HT-29 (cell line): ENCODE data around the gene CGB1. TPM values are rescaled to one million over a fixed set of nuclear protein-coding genes. Genes with fewer than 3 reads are reported as not detected.

ENCODE experiments used
- DNase-seq: peaks from one replicate; pipeline ENCODE4 v3.0.0-alpha.2; 2015; ENCODE audit warnings: low spot score
- total RNA-seq: library from RNA; depleted of rRNA; stranded (reverse); fragments of >200 nt; shearing (Covaris generic); gene quantifications from 2 replicates; pipeline ENCODE4 v1.2.3, GENCODE V29; 2014

The CGB1 gene
- total RNA-seq, 1 experiment from 2014 or later, result 1.5 TPM

- no peak for DNase-seq
These were observed 14.6 kb downstream of the CGB1 start for GRCh38 chr19:49022116-49022515.

GRCh38 chr19:49020931-49021895 lies 15.5 kb downstream of the CGB1 start:
- peak; percentile 24 for DNase-seq

GRCh38 chr19:49020342-49020741 lies 16.4 kb downstream of the CGB1 start:
- DNase-seq, result no peak

- DNase-seq, result peak; percentile 87
These were observed 17.3 kb downstream of the CGB1 start for GRCh38 chr19:49019242-49019932.

GRCh38 chr19:49018388-49019241 lies 18.1 kb downstream of the CGB1 start:
- DNase-seq, result peak; percentile 34

- peak; percentile 71 for DNase-seq
These were observed 18.9 kb downstream of the CGB1 start for GRCh38 chr19:49017666-49018351.

GRCh38 chr19:49017041-49017665 lies 19.5 kb downstream of the CGB1 start, which contains the start of gene LHB:
Gene LHB (minus strand): TSS chr19:49017091. CDS start chr19:49017081, 10 bp downstream.
- DNase-seq, result peak; percentile 35

GRCh38 chr19:49016067-49016839 lies 20.4 kb downstream of the CGB1 start:
- no peak for DNase-seq

GRCh38 chr19:49014870-49015255 lies 21.8 kb downstream of the CGB1 start:
- no peak for DNase-seq

GRCh38 chr19:49014123-49014869 lies 22.4 kb downstream of the CGB1 start:
- no peak for DNase-seq

GRCh38 chr19:49011194-49011593 lies 25.5 kb downstream of the CGB1 start:
- no peak for DNase-seq

GRCh38 chr19:49010453-49010852 lies 26.2 kb downstream of the CGB1 start:
- DNase-seq, result no peak

- DNase-seq, result no peak
These were observed 26.9 kb downstream of the CGB1 start for GRCh38 chr19:49009828-49010227.

- no peak for DNase-seq
These were observed 29.8 kb downstream of the CGB1 start for GRCh38 chr19:49006905-49007304.

GRCh38 chr19:49004964-49005614 lies 31.6 kb downstream of the CGB1 start:
- DNase-seq, result no peak

GRCh38 chr19:49004133-49004532 lies 32.6 kb downstream of the CGB1 start:
- DNase-seq, result no peak

- DNase-seq, result peak; percentile 91
These were observed 37.0 kb downstream of the CGB1 start for GRCh38 chr19:48999481-49000325.

GRCh38 chr19:48997972-48998371 lies 38.7 kb downstream of the CGB1 start:
- DNase-seq, result peak; percentile 87
